Right atrium auricular region (tissue), 2 donors: ENCODE results near the gene TBC1D3C. TPM values are rescaled to one million over a fixed set of nuclear protein-coding genes. Genes with fewer than 3 reads are reported as not detected.
A peak's percentile ranks its signal among the peaks of the same experiment; 100 is the strongest.
"Not testable (repeated sequence)": the region's sequence is repeated elsewhere in the genome, so short reads cannot be mapped to it uniquely, and the experiment has no call there.

Experiments
- DNase-seq: peaks from one replicate; pipeline ENCODE4 v3.0.0-alpha.2; 2019; ENCODE audit warnings: low spot score
- H3K27ac ChIP-seq, 2 donors: fragments of 200-600 bp; sonication (generic); 1 replicate in 1 of 2; 2 replicates in 1 of 2; pipeline ENCODE4 v1.5.1; 2016 to 2019
- H3K27me3 ChIP-seq, 2 donors: fragments of 200-600 bp; sonication (generic); one replicate each; pipeline versions ENCODE4 v1.5.1 to v1.6.0; 2017 to 2019
- H3K36me3 ChIP-seq: fragments of 200-600 bp; sonication (generic); one replicate; pipeline ENCODE4 v1.5.1; 2016
- H3K4me1 ChIP-seq, 2 donors: fragments of 200-600 bp; sonication (generic); one replicate each; pipeline versions ENCODE4 v1.5.1 to v1.6.0; 2017 to 2019
- H3K4me3 ChIP-seq, 2 donors: fragments of 200-600 bp; sonication (generic); 1 replicate in 1 of 2; 2 replicates in 1 of 2; pipeline ENCODE4 v1.5.1; 2017 to 2019; ENCODE audit warnings: mild to moderate bottlenecking in 1 of 2, moderate library complexity in 1 of 2
- H3K9me3 ChIP-seq, 2 donors: fragments of 200-600 bp; sonication (generic); one replicate each; pipeline ENCODE4 v1.5.1; 2019
- total RNA-seq, 2 donors: library from RNA; depleted of rRNA; stranded (reverse); fragments of >200 nt; gene quantifications; one replicate each; pipeline ENCODE4 v1.1.0, GENCODE V29; 2016

TBC1D3C gene
- total RNA-seq, result not detected

- not testable (repeated sequence) for H3K27ac ChIP-seq, DNase-seq, H3K27me3 ChIP-seq, H3K4me3 ChIP-seq, H3K9me3 ChIP-seq, H3K4me1 ChIP-seq, H3K36me3 ChIP-seq
Observed at GRCh38 chr17:38068534-38068933, at the start of gene TBC1D3C. Gene TBC1D3C (minus strand): TSS chr17:38068634. CDS start chr17:38067066, 1,568 bp downstream.

- not testable (repeated sequence) for H3K4me1 ChIP-seq, H3K4me3 ChIP-seq, H3K27ac ChIP-seq, H3K36me3 ChIP-seq, H3K9me3 ChIP-seq, DNase-seq, H3K27me3 ChIP-seq
Observed at GRCh38 chr17:38099262-38099661, 30.8 kb upstream of the TBC1D3C start.

GRCh38 chr17:38094059-38094694 lies 25.7 kb upstream of the TBC1D3C start:
- H3K4me1 ChIP-seq, H3K36me3 ChIP-seq, H3K9me3 ChIP-seq, DNase-seq, H3K27ac ChIP-seq, H3K4me3 ChIP-seq, H3K27me3 ChIP-seq: not testable (repeated sequence)

- H3K27me3 ChIP-seq, H3K9me3 ChIP-seq, H3K4me3 ChIP-seq, H3K4me1 ChIP-seq, H3K36me3 ChIP-seq, H3K27ac ChIP-seq: not testable (repeated sequence)
- DNase-seq, result peak; percentile 36
Observed at GRCh38 chr17:38088120-38088519, 19.7 kb upstream of the TBC1D3C start.

GRCh38 chr17:38087344-38087743 lies 18.9 kb upstream of the TBC1D3C start:
- not testable (repeated sequence) for H3K27me3 ChIP-seq, H3K4me3 ChIP-seq, DNase-seq, H3K9me3 ChIP-seq, H3K4me1 ChIP-seq, H3K36me3 ChIP-seq, H3K27ac ChIP-seq

Other genes with a start within 250 kb of the TBC1D3C start
- not detected for gene TBC1D3K, start 144.2 kb downstream of the TBC1D3C start, total RNA-seq
- 1 to 10 TPM; 3.7 to 6.6 TPM for gene TBC1D3L, start 79.6 kb downstream of the TBC1D3C start, total RNA-seq
- gene TBC1D3D, start 64.7 kb downstream of the TBC1D3C start, total RNA-seq, result not detected
- gene TBC1D3E, start 59.3 kb upstream of the TBC1D3C start, total RNA-seq, result not detected
- gene TBC1D3, start 123.9 kb upstream of the TBC1D3C start, total RNA-seq, result not detected
- 10 to 100 TPM; 23.0 to 26.9 TPM for gene MRPL45, start 228.5 kb upstream of the TBC1D3C start, total RNA-seq